ENCODE measurements around the gene DAPL1. TPM values are rescaled to one million over a fixed set of nuclear protein-coding genes. Genes with fewer than 3 reads are reported as not detected.

DAPL1 gene
- total and polyA plus RNA-seq, 10 of the 15 experiments (the other 5 are each of a cell fraction or from before 2014, with no cell fraction given): not detected

- TF ChIP-seq ATF3 (IDR thresholded peaks at IDR 0.05; ENCODE audit: borderline replicate concordance, extremely low read depth, low read depth, low read length) (no peak), BHLHE40 (IDR thresholded peaks at IDR 0.05; ENCODE audit: borderline replicate concordance in 1 of 2, low read depth in 2 of 2, low read length in 1 of 2) (no peak), SMAD5 (IDR thresholded peaks at IDR 0.05; ENCODE audit: low read depth) (no peak)
These were observed 8.2 kb upstream of the DAPL1 start (continued) for GRCh38 chr2:158786897-158787296.

GRCh38 chr2:158788951-158789350 lies 6.2 kb upstream of the DAPL1 start:
- TF ChIP-seq POLR2AphosphoS5 (IDR thresholded peaks at IDR 0.05; ENCODE audit: low read length) (no peak), EZH2 (IDR thresholded peaks at IDR 0.05; ENCODE audit: borderline replicate concordance, control insufficient read depth, low read depth, low read length) (no peak), MXI1 (IDR thresholded peaks at IDR 0.05; ENCODE audit: low read depth, low read length) (no peak), STAT1 (conservative IDR thresholded peaks at IDR 0.05) (no peak), MTA2 (IDR thresholded peaks at IDR 0.05; ENCODE audit: low read depth) (no peak), NFYA (IDR thresholded peaks at IDR 0.05; ENCODE audit: borderline replicate concordance, low read depth, low read length) (no peak), ZNF622 (IDR thresholded peaks at IDR 0.05) (no peak), TAF1 (IDR thresholded peaks at IDR 0.05; ENCODE audit: borderline replicate concordance, low read depth, low read length) (no peak), SPI1 (IDR thresholded peaks at IDR 0.05; ENCODE audit: borderline replicate concordance, insufficient read depth, low read depth, low read length) (no peak), IKZF1 (conservative IDR thresholded peaks at IDR 0.05) (no peak), SIN3A (IDR thresholded peaks at IDR 0.05; ENCODE audit: low read depth, low read length) (no peak), EGR1 (IDR thresholded peaks at IDR 0.05; ENCODE audit: borderline replicate concordance in 1 of 2, low read depth in 2 of 2, low read length in 2 of 2) (no peak), NR2C1 (IDR thresholded peaks at IDR 0.05) (no peak), ZZZ3 (IDR thresholded peaks at IDR 0.05; ENCODE audit: control insufficient read depth, insufficient read length, low read depth) (no peak), EED (IDR thresholded peaks at IDR 0.05; ENCODE audit: low read depth) (no peak), ZBTB11 (CRISPR knock-in tag; IDR thresholded peaks at IDR 0.05) (no peak)
- H3K9me3 ChIP-seq (replicated peaks; ENCODE audit: control insufficient read depth, insufficient read depth, low read length): no peaks in the 10 kb centered on the region
- no peaks in the 10 kb centered on the region for H3K79me2 ChIP-seq (ENCODE audit: control insufficient read depth, insufficient read depth, low read length)
- no peaks in the 10 kb centered on the region for H3K36me3 ChIP-seq (ENCODE audit: control insufficient read depth in 2 of 2, insufficient read depth in 2 of 2, low read length in 1 of 2)
- DNase-seq (ENCODE audit: low read depth, low spot score) (no peak), FAIRE-seq (no peak), ATAC-seq (no peak)
- ChIA-PET CTCF (no interaction called here), POLR2A (no interaction called here), RAD21 (ENCODE audit: unreplicated experiment) (no interaction called here), SMC1A (ENCODE audit: uncharacterized antibody, unreplicated experiment) (no interaction called here)
- BruUV-seq (replicated peaks): no TSS peak
- no peaks in the 10 kb centered on the region for H3K4me1 ChIP-seq (ENCODE audit: control insufficient read depth, insufficient read depth, low read length)
- H4K20me1 ChIP-seq (ENCODE audit: control insufficient read depth, insufficient read depth): no peaks in the 10 kb centered on the region
- no peak overlapping the region for H3K4me2 ChIP-seq (ENCODE audit: control insufficient read depth, insufficient read depth)
- intact Hi-C loops (cut with micrococcal nuclease; ENCODE audit: unreplicated experiment) (no loop called here), in situ Hi-C loops (cut with MboI) (no loop called here)
- no peak overlapping the region for H2AFZ ChIP-seq (ENCODE audit: control insufficient read depth, low read depth, low read length)
- no peak overlapping the region for H3K9ac ChIP-seq (ENCODE audit: control insufficient read depth, insufficient read depth, low read length)
- no peaks in the 10 kb centered on the region; a peak in 2 of 4 replicates for H3K27me3 ChIP-seq (replicated peaks in 1 of 2; ENCODE audit: control insufficient read depth in 2 of 2, insufficient read depth in 2 of 2, low read length in 1 of 2)
- no peak overlapping the region for H3K4me3 ChIP-seq
- 0% methylated on average over 2 of the region's 2 CpGs for WGBS (ENCODE audit: insufficient coverage, insufficient replicate concordance, low lambda C conversion rate, missing lambda C conversion rate)
- no peak overlapping the region for H3K27ac ChIP-seq (ENCODE audit: control insufficient read depth, insufficient read depth)

Data from GM12878 (cell line).